ENCODE data around the gene BABAM2.
A peak's percentile ranks its signal among the peaks of the same experiment; 100 is the strongest.

Gene BABAM2

DNA sequence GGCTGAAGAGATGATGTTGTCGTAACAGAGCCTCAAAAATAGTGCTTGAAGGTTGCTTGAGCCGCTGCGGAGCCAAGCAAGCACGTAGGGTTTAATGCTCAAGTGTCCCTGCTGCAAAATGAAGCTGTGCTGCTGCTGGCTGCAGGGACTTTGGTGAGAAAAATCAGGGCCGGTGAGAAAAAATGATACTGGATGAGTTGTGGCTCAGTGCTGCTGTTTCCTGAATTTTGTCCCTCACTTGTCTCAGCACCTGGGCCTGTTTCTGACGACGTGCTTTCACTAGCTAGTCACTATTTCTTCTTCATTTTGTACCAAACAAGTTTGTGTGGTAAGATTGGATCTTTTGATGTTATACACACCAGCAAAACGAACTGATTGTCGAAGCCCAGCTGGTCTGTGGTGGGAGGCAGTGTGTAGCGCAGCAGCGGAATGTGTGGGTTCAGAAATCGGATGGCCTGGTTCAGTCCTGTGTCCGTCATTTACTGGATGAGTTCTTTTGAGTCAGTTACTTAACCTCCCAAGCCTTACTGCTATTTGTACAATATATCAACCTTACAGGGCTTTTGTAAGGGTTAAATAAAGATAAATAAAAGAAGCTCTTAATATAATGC lies 329.3 kb downstream of the BABAM2 start:
- no peaks in the 10 kb centered on the region for H3K9me3 ChIP-seq (replicated peaks; ENCODE audit: low read length)
- H3K9ac ChIP-seq (ENCODE audit: low read depth, low read length): no peak overlapping the region
- H3K4me3 ChIP-seq (ENCODE audit: low read length): no peak overlapping the region
- H3K4me2 ChIP-seq (ENCODE audit: low read length): no peak overlapping the region
- H3K27me3 ChIP-seq (ENCODE audit: control insufficient read depth, insufficient read depth, low read length): no peaks in the 10 kb centered on the region
- peaks cover 13% of the 10 kb centered on the region for H3K4me1 ChIP-seq (ENCODE audit: control insufficient read depth, insufficient read depth, low read length)
- H3K36me3 ChIP-seq (ENCODE audit: insufficient read depth, low read length): no peaks in the 10 kb centered on the region

DNA sequence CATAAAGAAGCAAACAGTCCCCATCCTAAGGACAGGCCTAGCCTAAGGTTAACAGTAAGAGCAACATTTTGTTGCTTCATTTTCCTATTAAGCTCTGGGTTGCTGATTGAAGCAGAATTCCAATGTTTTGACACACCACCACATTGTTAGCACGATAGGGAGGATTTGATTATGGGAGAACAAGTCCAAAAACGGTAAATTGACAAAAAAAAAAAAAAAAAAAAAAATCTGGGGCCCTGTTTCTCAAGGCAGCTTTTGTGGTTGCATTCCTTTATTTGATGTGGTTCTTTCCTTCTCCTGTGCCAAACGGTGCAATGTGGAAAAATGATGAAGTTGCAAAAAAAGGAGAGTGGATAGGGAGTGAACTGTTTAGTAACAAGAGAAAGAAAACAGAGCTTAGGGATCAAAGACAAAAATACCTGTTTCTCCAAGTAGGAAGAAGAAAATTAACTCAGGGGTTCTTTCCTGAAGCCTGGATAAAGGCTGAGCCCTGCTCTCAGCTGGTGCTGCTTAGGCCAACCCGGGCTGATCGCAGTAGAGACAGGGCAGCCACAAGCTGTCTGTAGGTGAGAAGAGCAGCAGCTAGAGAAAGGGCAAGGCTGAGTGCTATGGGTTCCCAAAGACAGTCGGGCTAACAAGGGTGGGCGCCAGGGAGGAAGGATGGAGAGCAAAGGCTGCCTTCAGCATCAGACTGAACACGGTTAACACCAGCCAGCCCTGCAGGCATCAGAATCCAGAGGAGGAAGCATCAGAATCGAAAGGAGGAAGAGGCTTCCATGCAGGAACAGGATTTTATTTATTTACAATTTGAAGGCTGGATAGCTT lies 334.3 kb downstream of the BABAM2 start:
- peak overlapping the region; percentile 19 for H3K4me2 ChIP-seq (ENCODE audit: low read length)
- no peaks in the 10 kb centered on the region for H3K27me3 ChIP-seq (ENCODE audit: control insufficient read depth, insufficient read depth, low read length)
- H3K4me3 ChIP-seq (ENCODE audit: low read length): no peak overlapping the region
- H3K9ac ChIP-seq (ENCODE audit: low read depth, low read length): no peak overlapping the region
- H3K4me1 ChIP-seq (ENCODE audit: control insufficient read depth, insufficient read depth, low read length): peaks cover 16% of the 10 kb centered on the region
- no peaks in the 10 kb centered on the region for H3K36me3 ChIP-seq (ENCODE audit: insufficient read depth, low read length)
- H3K9me3 ChIP-seq (replicated peaks; ENCODE audit: low read length): no peaks in the 10 kb centered on the region

DNA sequence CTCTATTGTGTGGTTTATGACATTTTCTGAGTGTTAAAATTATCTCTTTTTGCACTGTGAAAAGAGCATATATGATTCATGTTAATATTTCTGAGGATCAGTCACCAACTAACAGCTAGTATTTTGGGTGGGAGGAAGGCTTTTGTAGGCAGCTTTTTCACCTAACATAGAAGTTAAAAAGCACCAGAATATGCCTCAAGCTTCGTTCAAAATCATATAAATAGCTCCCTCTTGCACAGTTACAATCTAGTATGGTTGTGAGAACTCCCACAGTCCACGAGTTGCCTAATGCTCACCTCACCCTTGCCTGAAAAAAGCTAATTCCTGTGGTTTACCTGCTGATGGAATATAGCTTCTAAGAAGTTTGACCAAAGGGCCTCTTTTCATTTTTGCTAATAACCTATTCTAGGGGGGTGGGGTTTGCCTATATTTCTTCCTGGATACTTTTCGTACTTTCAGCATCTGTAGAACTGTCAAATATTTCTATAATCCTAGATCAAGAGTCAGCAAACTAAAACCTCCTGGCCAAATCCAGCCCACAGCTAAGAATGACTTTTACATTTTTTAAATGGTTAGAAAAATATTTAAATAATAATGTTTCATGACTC lies 335.0 kb downstream of the BABAM2 start:
- Histone ChIP-seq H3K9ac (ENCODE audit: low read depth, low read length) (no peak overlapping the region), H3K4me3 (ENCODE audit: low read length) (no peak overlapping the region), H3K9me3 (replicated peaks; ENCODE audit: low read length) (no peaks in the 10 kb centered on the region), H3K4me1 (ENCODE audit: control insufficient read depth, insufficient read depth, low read length) (peaks cover 16% of the 10 kb centered on the region), H3K36me3 (ENCODE audit: insufficient read depth, low read length) (no peaks in the 10 kb centered on the region), H3K4me2 (ENCODE audit: low read length) (no peak overlapping the region), H3K27me3 (ENCODE audit: control insufficient read depth, insufficient read depth, low read length) (no peaks in the 10 kb centered on the region)

DNA sequence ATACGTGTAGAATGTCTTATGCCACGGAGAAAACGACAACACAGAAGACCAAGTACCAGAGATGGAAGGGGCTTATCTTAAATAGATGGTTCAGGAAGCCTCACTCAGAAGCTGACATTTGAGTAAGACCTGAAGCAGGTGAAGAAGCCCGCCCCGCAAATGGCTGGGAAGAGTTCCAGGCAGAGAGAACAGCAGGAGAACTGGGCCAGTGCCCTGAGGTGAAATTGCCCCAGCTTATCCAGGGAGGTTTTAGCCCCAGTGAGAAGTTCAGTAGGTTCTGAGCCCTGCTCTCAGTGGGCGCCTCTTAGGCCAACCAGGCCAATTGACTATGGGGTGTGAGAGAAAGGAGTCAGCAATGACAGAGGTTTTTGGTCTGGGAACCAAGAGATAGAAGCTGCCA lies 336.0 kb downstream of the BABAM2 start:
- Histone ChIP-seq H3K9me3 (replicated peaks; ENCODE audit: low read length) (no peaks in the 10 kb centered on the region), H3K4me3 (ENCODE audit: low read length) (no peak overlapping the region), H3K9ac (ENCODE audit: low read depth, low read length) (no peak overlapping the region), H3K36me3 (ENCODE audit: insufficient read depth, low read length) (no peaks in the 10 kb centered on the region), H3K4me1 (ENCODE audit: control insufficient read depth, insufficient read depth, low read length) (peaks cover 25% of the 10 kb centered on the region), H3K4me2 (ENCODE audit: low read length) (no peak overlapping the region), H3K27me3 (ENCODE audit: control insufficient read depth, insufficient read depth, low read length) (no peaks in the 10 kb centered on the region)

DNA sequence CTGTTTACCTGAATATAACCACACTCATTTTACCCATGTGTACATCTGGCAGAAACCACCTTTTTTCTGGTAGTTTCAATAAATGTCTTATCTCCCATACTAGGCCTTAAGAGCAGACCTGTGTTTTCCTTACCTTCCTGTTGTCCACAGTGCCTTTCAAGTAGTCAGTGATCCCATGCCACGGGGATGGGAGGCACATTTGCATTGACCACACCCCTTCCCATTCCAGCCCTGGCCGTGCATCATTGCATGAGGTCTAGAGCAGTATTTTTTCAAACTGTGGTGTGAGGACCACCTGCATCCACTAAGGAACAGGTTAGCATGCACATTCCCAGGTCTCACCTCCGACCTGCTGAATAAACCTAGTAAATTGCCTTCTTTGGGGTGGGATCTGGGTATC lies 337.0 kb downstream of the BABAM2 start:
- no peaks in the 10 kb centered on the region for H3K27me3 ChIP-seq (ENCODE audit: control insufficient read depth, insufficient read depth, low read length)
- H3K9ac ChIP-seq (ENCODE audit: low read depth, low read length): no peak overlapping the region
- H3K4me1 ChIP-seq (ENCODE audit: control insufficient read depth, insufficient read depth, low read length): peaks cover 29% of the 10 kb centered on the region
- no peaks in the 10 kb centered on the region for H3K9me3 ChIP-seq (replicated peaks; ENCODE audit: low read length)
- H3K4me3 ChIP-seq (ENCODE audit: low read length): no peak overlapping the region
- no peak overlapping the region for H3K4me2 ChIP-seq (ENCODE audit: low read length)
- H3K36me3 ChIP-seq (ENCODE audit: insufficient read depth, low read length): no peaks in the 10 kb centered on the region

DNA sequence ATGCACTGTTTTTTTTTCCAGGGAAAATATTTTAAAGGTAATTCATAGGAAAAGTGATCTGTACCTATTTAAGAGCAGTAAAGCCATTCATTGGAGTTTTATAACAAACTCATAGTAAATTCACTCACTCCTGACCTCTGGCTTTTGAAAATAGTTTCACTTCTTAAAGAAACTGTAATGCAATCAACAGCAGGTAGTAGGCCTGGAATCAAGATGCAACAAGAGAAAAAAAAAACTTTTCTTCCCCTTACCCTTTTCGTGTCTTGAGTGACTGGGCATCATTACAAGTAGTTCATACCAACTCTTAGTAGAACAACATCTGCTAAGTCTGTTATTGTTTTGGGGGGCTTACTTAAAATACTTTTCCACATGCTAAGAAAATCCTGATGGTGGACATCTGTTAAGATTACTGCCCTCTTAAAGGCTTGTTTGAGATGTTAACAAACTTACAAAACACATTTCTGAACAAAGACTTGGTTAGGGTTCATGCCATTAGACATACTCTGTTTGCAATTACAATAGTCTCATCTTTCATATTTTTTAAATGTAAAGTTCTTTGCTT lies 338.0 kb downstream of the BABAM2 start:
- Histone ChIP-seq H3K9me3 (replicated peaks; ENCODE audit: low read length) (no peaks in the 10 kb centered on the region), H3K36me3 (ENCODE audit: insufficient read depth, low read length) (no peaks in the 10 kb centered on the region), H3K9ac (ENCODE audit: low read depth, low read length) (no peak overlapping the region), H3K4me2 (ENCODE audit: low read length) (no peak overlapping the region), H3K27me3 (ENCODE audit: control insufficient read depth, insufficient read depth, low read length) (no peaks in the 10 kb centered on the region), H3K4me3 (ENCODE audit: low read length) (no peak overlapping the region), H3K4me1 (ENCODE audit: control insufficient read depth, insufficient read depth, low read length) (peaks cover 29% of the 10 kb centered on the region)

DNA sequence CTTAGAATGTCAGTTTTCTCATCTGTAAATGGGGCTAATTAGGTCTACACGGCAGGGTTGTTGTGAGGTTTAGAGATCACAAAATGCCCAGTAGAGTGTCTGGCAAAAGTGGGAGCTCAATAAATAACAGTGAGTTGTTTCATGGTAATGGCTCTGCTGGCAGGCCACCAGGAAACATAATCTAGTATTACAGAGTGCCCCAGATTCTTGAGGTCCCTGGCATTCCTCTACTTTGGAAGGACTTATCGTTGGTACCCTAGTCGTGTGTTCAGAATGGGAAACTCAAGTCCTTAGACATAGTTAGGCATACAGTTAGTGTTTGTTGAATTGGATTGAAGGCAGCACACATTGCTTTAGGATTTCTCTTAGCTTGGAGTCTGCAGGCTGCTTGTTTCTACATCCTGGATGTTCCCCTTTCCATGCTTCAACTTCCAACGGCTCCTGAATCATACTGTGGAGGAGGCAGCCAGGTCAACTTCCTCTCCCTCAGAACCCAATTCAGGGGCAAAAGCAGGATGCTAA lies 340.6 kb downstream of the BABAM2 start:
- Histone ChIP-seq H3K36me3 (ENCODE audit: insufficient read depth, low read length) (no peaks in the 10 kb centered on the region), H3K9me3 (replicated peaks; ENCODE audit: low read length) (no peaks in the 10 kb centered on the region), H3K9ac (ENCODE audit: low read depth, low read length) (no peak overlapping the region), H3K4me1 (ENCODE audit: control insufficient read depth, insufficient read depth, low read length) (peaks cover 13% of the 10 kb centered on the region), H3K27me3 (ENCODE audit: control insufficient read depth, insufficient read depth, low read length) (no peaks in the 10 kb centered on the region), H3K4me2 (ENCODE audit: low read length) (peak overlapping the region; percentile 24), H3K4me3 (ENCODE audit: low read length) (no peak overlapping the region)

DNA sequence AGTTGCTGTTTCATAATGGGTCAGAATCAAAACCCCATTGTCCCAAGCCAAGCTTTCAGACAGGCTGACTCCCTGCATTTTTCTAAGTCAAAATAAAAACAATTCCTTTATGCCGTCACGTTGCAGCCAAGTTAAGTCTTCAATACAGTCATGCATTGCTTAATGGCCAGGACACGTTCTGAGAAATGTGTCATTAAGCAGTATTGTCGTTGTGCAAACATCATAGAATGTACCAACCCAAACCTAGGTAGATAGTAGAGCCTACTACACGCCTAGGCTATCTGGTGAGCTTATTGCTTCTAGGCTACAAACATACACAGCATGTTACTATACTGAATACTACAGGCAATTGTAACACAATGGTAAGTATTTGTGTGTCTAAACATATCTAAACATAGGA lies 341.8 kb downstream of the BABAM2 start:
- H3K9ac ChIP-seq (ENCODE audit: low read depth, low read length): no peak overlapping the region
- no peaks in the 10 kb centered on the region for H3K9me3 ChIP-seq (replicated peaks; ENCODE audit: low read length)
- H3K4me1 ChIP-seq (ENCODE audit: control insufficient read depth, insufficient read depth, low read length): peaks cover 13% of the 10 kb centered on the region
- H3K36me3 ChIP-seq (ENCODE audit: insufficient read depth, low read length): no peaks in the 10 kb centered on the region
- H3K4me3 ChIP-seq (ENCODE audit: low read length): no peak overlapping the region
- no peaks in the 10 kb centered on the region for H3K27me3 ChIP-seq (ENCODE audit: control insufficient read depth, insufficient read depth, low read length)
- no peak overlapping the region for H3K4me2 ChIP-seq (ENCODE audit: low read length)

DNA sequence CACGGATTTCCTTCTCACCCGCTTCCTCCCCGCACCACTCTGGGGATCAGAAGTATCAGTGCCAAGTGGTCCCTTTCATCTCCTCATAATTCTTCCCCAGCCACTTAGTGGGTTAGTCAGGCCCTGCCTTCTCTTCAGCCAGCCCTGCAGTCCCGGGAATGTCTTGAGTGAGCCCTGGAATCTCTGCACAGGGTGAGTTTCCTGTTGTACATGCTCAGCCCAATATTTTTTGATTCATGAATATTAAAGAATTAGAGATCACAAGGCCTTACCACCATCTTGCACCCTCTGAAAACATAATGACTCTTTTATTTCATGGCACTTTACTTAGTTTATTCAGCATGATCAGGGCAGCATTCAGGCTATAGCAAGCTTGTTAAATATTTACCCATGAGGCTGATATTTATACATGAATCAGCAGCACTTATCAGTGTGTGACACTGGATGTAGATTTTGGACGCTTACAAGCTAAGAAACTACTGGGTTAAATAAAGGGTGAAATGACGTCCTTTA lies 342.7 kb downstream of the BABAM2 start:
- no peaks in the 10 kb centered on the region for H3K36me3 ChIP-seq (ENCODE audit: insufficient read depth, low read length)
- peaks cover 13% of the 10 kb centered on the region for H3K4me1 ChIP-seq (ENCODE audit: control insufficient read depth, insufficient read depth, low read length)
- no peaks in the 10 kb centered on the region for H3K27me3 ChIP-seq (ENCODE audit: control insufficient read depth, insufficient read depth, low read length)
- no peak overlapping the region for H3K4me3 ChIP-seq (ENCODE audit: low read length)
- no peaks in the 10 kb centered on the region for H3K9me3 ChIP-seq (replicated peaks; ENCODE audit: low read length)
- H3K4me2 ChIP-seq (ENCODE audit: low read length): no peak overlapping the region
- no peak overlapping the region for H3K9ac ChIP-seq (ENCODE audit: low read depth, low read length)

DNA sequence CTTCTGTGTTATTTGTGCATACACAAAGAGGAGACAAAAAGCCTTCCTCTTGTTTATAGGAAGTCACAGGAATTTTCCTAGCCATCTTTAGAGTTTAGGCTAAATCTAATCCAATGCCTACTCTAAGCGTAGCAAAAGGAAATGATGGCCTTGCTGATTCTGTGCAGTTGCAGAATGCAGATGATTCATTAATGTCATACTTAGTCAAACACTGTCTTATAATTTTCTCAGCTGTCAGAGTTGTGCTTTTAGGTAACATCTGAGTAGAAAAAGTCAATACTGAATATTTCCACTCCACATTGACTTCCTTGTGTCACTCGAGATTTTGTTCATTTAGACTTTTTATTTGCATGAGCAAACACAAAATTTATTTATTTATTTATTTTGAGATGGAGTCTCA lies 344.3 kb downstream of the BABAM2 start:
- no peak overlapping the region for H3K9ac ChIP-seq (ENCODE audit: low read depth, low read length)
- H3K4me2 ChIP-seq (ENCODE audit: low read length): no peak overlapping the region
- H3K9me3 ChIP-seq (replicated peaks; ENCODE audit: low read length): no peaks in the 10 kb centered on the region
- no peaks in the 10 kb centered on the region for H3K36me3 ChIP-seq (ENCODE audit: insufficient read depth, low read length)
- peaks cover 13% of the 10 kb centered on the region for H3K4me1 ChIP-seq (ENCODE audit: control insufficient read depth, insufficient read depth, low read length)
- H3K4me3 ChIP-seq (ENCODE audit: low read length): no peak overlapping the region
- no peaks in the 10 kb centered on the region for H3K27me3 ChIP-seq (ENCODE audit: control insufficient read depth, insufficient read depth, low read length)

DNA sequence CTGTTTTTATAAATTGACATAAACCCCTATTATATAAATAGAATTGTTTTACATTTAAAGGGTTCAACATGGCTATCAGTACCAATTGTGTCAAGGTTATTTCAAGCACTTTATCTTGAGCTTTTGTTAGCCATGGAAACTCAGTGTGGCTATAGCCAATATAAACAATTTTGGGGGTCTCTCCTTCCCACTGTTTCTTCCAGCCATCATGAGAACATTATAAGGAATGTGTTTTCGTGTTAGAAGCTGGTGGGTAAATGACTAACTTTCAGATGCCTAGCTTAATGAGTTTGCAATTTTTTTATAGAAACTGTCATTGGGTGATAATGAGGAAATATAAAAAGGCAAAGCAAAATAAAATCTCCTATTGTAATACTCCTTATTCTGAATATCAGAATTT lies 348.7 kb downstream of the BABAM2 start:
- Histone ChIP-seq H3K4me2 (ENCODE audit: low read length) (no peak overlapping the region), H3K4me3 (ENCODE audit: low read length) (no peak overlapping the region), H3K4me1 (ENCODE audit: control insufficient read depth, insufficient read depth, low read length) (no peaks in the 10 kb centered on the region)

More for the DNA sequence above, 348.7 kb downstream of the BABAM2 start:
- H3K9me3 ChIP-seq (replicated peaks; ENCODE audit: low read length): no peaks in the 10 kb centered on the region
- no peaks in the 10 kb centered on the region for H3K27me3 ChIP-seq (ENCODE audit: control insufficient read depth, insufficient read depth, low read length)
- no peaks in the 10 kb centered on the region for H3K36me3 ChIP-seq (ENCODE audit: insufficient read depth, low read length)
- H3K9ac ChIP-seq (ENCODE audit: low read depth, low read length): no peak overlapping the region
